Endometrial microvascular endothelial cells (primary cell): ENCODE results near the gene TRIM22. TPM values are rescaled to one million over a fixed set of nuclear protein-coding genes. Genes with fewer than 3 reads are reported as not detected.
"Not testable (repeated sequence)": the region's sequence is repeated elsewhere in the genome, so short reads cannot be mapped to it uniquely, and the experiment has no call there.

Source experiments
- in situ Hi-C: cut with HindIII; loops from 2 replicates; pipeline ENCODE4 v1.10.0; 2017; ENCODE audit warnings: low sequenced_read_pairs, low pct_unique_long_range_greater_than_20kb; ENCODE audit errors: inconsistent ontology term
- total RNA-seq: library from RNA; depleted of rRNA; stranded (reverse); fragments of >200 nt; gene quantifications from one replicate; pipeline ENCODE4 v1.2.3, GENCODE V29; 2015; ENCODE audit errors: inconsistent ontology term

TRIM22 gene
- total RNA-seq, 1 donor from 2014 or later = 112 TPM

DNA sequence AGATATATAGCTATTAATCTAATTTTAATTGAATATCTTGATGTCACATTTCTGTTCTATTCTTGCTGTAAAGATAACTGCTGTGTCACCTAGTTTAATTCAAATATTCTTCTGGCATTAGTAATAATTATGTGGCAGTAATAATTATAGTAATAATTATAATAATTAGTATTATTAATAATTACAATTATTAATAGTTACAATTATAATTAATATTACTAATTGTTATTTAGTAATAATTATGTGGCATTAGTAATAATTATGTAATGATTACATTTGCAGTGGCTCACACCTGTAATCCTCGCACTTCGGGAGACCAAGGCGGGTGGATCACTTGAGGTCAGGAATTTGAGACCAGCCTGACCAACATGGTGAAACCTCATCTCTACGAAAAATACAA is 3.2 kb upstream of the TRIM22 start:
- in situ Hi-C loops = no loop called here

DNA sequence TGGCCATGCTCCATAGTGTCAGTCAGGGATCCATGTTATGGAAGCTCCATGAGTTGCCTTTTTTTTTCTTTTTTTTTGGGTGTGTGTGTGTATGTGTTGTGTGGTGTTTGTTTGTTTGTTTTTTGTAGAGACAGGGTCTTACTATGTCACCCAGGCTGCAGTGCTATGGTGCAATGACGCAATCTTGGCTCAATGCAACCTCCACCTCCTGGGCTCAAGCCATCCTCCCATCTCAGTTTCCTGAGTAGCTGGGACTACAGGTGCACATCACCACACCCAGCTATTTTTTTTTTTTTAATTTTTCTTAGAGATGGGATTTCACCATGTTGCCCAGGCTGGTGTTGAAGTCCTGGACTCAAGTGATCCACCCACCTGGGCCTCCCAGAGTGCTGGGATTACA is 1.1 kb upstream of the TRIM22 start:
- in situ Hi-C loops = no loop called here

DNA sequence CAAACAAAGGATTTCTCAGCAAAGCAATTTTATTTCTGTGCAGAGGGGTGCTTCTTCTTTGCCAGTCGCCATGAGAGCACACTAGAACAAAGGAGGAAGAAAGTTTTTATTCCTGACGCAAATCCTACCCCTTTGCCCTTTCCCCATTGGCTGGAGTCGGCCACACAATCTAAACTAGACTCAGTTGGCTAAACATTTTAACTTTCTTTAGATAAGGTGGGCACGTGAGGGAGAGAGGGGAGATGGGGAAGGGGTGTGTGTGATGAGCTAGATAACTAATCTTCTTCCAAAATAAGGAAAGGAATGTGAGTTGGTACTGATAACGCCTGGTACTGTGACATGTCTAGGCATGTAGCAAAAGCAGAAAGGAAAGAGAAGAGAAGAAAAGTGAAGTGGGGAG is 626 bp downstream of the TRIM22 start:
- in situ Hi-C loops = no loop called here

DNA sequence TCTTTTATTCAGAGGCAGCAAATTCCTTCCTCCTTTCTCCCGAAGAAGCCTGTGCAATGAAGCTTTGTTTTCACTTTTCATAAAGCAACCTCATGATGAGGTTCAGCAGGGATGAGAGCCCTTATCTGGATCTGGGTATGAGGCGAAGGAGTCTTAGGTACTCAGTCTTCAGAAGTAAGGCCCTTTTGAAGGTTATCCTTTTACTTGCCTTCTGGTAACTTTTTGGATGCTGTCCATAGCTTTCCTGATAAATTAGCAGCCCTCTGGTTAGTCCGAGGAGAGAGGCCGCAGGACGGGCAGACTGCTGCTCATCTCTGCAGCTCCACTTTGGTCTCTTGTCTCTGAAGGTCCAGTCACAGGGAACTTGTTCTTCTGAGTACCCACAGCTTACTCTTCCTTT is 1.1 kb downstream of the TRIM22 start:
- in situ Hi-C loops = no loop called here

DNA sequence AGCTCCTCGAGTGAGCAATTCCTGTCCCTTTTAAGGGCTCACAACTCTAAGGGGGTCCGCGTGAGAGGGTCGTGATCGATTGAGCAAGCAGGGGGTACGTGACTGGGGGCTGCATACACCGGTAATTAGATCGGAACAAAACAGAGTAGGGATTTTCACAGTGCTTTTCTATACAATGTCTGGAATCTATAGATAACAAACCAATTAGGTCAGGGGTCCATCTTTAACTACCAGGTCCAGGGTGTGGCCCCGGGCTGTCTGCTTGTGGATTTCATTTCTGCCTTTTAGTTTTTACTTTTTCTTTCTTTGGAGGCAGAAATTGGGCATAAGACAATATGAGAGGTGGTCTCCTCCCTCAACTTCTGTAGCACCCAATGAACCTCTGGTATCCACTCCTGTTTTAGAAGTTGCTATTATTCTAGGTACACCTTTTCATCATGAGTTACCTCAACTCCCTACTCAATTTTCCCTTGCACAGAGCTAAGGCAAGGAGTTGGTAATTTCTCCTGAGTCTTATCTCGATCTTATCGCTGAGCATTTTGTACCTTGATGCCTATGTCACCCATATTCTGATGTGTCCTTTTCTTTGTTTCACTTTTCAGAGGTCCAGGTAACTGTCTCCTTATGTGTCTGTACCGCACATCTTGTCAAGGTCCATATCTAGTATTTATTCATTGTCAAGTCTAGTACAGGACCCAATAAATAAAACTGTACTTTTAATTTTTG is 1.8 kb downstream of the TRIM22 start:
- in situ Hi-C loops = not testable (repeated sequence)

DNA sequence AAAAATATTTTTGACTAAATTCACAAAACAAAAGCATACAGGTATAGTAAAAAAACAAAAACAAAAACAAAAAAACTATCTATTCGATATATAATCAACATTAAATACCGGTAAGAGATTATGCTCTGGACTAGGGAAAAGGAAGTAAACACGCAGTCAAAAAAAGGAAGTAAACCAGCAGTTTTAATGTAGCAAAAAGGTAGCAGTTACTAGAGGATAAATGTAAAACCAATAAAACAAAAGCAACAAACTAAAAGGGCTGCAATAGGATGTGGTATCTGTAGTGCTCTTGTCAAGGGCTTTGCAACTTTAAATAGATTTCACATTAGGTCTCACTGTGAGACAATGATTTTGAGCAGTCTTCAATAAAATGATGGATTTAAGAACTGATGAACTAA is 2.4 kb downstream of the TRIM22 start:
- in situ Hi-C loops = no loop called here

DNA sequence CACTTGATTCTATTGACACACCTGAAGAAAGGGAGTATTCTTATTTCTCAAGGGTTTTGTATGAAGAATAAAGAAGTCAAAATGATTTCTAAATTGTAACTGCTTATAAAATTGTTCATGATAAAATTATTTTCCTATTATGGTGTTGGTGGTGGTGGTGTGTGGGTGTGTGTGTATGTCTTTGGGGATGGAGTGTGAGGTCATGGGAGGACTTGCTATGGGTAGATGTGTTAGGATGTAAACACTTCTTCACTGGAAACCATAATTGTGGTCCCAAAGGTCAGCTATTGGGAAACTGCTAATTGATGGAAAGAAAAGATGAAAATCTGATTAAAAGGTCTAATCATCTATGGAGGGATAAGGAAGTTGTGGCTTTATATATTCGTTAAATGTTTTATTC is 5.1 kb downstream of the TRIM22 start:
- in situ Hi-C loops = no loop called here

DNA sequence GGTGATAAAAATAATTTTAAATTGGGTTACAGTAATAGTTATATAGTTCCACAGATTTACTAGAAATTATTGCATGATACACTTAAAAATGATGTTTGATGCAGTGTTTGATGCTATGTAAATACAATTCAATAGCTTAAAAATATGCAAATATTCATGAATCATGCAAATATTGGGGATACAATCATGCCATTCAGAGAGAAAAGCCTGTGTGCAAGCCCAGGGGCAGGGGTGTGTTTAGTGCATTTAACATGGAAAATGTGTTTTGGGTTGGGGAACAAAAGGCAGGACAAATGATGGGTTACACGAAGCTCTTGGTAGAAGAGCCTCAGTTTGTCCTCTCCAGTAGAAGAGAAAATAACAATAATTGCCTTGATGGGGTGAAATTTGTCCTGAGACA is 6.0 kb downstream of the TRIM22 start:
- in situ Hi-C loops = no loop called here

DNA sequence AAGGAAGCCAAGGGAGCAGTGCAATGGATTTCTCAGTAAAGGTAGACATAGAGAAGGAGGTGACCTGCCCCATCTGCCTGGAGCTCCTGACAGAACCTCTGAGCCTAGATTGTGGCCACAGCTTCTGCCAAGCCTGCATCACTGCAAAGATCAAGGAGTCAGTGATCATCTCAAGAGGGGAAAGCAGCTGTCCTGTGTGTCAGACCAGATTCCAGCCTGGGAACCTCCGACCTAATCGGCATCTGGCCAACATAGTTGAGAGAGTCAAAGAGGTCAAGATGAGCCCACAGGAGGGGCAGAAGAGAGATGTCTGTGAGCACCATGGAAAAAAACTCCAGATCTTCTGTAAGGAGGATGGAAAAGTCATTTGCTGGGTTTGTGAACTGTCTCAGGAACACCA is 6.6 kb downstream of the TRIM22 start:
- in situ Hi-C loops = no loop called here

DNA sequence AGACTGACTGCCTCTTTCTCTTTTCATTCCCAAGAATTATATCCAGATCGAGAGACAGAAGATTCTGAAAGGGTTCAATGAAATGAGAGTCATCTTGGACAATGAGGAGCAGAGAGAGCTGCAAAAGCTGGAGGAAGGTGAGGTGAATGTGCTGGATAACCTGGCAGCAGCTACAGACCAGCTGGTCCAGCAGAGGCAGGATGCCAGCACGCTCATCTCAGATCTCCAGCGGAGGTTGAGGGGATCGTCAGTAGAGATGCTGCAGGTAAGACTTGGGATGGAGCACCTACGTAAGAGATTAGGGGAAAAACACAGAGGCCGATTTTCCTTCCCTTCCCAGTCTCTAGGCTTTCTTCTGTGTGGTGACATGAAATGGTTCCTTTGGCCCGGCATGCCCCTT is 8.7 kb downstream of the TRIM22 start:
- in situ Hi-C loops = no loop called here

DNA sequence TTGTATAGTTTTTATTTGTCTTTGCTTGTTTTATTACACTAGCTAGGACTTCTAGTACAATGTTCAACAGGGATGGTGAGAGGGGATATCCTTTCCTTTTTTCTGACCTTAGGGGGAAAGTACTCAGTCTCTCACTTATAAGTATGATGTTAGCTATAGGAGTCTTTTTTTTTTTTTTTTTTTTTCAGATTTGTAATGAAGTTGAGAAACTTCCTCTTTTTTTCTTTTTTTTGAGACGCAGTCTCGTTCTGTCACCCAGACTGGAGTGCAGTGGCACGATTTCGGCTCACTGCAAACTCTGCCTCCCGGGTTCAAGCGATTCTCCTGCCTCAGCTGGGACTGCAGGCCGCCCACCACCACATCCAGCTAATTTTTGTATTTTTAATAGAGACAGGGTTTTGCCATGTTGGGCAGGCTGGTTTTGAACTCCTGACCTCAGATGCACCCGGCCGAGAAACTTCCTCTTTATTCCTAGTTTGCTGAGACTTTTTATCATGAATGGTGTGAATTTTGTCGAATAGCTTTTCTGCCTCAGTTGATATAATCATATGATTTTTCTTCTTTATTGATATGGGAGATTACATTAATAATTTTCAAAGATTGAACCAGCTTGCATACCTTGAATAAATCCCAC is 10.9 kb downstream of the TRIM22 start:
- in situ Hi-C loops = no loop called here

DNA sequence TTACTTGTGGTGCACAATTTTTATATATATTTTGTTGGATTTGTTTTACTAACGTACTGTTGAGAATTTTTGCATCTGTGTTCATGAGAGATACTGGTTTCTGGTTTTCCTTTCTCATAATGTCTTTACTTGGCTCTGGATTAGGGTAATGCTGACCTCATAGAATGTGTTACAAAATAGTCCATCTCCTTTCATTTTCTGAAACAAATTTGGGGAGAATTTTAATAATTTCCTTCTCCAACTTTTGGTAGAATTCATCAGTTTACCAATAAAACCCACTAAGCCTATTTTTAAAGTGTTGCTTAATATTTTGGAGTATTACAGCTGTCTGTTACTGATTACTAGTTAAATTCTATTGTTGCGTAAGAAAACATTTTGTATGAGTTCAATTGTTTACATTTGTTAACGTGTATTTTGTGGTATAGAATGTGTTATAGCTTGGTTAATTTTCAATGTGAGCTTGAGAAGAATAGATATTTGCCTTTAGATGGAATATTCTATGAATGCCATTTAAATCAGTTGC is 11.5 kb downstream of the TRIM22 start:
- in situ Hi-C loops = no loop called here

DNA sequence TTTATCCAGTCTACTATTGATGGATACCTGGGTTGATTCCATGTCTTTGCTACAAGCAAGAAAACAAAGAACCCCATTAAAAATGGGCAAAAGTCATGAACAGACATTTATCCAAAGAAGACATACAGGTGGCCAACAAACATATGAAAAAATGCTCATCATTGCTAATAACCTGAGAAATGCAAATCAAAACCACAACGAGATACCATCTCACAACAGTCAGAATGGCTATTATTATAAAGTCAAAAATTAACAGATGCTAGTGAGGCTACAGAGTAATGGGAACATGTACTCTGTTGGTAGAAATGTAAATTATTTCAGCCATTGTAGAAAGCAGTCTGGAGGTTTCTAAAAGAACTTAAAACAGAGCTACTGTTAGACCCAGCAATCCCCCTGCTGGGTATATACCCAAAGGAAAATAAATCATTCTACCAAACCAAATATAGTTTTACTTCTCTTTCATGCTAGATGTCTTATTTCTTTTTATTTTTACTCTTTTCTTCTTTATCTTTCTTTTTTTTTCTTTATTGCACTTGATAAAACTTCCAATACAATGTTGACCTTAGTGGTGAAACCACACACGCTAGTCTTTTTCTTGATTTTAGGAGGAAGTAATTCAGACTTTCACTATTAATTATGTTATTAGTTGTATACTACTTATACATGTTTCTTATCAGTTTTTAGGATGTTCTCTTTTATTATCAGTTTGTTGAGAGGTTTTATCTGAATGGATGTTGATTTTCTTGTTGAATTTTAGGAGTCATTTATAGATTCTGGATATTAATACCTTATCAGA is 14.3 kb downstream of the TRIM22 start:
- in situ Hi-C loops = no loop called here

DNA sequence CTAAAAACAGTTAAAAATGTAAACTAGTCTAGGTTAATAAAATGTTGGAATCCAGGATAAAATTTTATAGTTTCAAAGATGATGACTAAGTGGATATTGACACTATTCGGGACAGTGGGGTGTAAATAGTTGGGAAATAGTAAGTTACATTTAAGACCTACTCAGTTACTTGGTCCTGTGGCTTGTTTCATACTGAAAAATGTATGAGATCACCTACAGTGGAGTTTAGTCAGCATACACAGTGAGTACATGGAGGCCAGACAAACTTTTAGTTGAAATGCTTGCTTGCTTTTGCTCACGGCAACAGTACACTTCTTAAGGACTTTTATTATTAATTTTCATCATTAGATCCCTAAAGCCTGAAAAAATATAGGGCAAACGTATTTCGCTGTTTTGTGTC is 16.1 kb downstream of the TRIM22 start:
- in situ Hi-C loops = no loop called here

DNA sequence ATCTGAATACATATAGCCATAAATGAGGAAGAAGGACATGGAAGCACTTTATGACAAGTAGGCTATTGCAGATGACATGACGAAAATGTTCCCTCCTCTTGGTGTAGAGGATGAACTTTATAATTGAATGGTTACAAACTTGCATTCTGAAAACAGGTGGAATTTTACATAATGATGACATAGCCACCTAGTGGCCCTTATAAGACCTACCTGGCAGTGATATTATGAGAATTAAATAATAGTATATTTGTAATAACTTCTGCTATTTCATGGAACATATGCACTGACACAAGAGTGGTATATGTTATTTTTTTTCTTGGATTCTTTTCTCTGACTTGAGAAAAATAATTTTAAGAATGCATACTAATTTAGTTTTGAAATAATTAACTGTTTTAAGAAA is 22.9 kb downstream of the TRIM22 start:
- in situ Hi-C loops = no loop called here

DNA sequence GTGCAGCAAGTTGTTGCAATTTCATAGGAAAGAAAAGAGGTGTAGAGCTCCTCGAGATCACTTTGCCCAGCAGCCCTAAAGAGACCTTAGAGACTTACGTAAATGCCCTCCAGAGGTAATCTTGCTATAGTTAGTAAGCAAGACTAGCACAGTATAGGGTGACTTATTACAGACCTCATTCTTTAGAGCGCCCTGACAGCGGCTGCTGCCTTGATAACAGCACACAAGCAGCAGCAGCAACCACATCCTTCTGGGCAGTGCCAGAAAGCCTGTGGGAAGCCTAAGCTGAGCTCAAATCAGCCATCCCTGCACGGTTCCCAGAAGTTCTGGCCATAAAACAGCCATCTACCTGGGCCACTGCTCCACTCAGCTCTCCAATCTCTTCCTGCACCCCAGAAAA is 24.1 kb downstream of the TRIM22 start:
- in situ Hi-C loops = no loop called here

DNA sequence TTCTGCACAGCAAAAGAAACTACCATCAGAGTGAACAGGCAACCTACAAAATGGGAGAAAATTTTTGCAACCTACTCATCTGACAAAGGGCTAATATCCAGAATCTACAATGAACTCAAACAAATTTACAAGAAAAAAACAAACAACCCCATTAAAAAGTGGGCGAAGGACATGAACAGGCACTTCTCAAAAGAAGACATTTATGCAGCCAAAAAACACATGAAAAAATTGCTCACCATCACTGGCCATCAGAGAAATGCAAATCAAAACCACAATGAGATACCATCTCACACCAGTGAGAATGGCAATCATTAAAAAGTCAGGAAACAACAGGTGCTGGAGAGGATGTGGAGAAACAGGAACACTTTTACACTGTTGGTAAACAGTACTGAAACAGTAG is 26.9 kb downstream of the TRIM22 start:
- in situ Hi-C loops = not testable (repeated sequence)

DNA sequence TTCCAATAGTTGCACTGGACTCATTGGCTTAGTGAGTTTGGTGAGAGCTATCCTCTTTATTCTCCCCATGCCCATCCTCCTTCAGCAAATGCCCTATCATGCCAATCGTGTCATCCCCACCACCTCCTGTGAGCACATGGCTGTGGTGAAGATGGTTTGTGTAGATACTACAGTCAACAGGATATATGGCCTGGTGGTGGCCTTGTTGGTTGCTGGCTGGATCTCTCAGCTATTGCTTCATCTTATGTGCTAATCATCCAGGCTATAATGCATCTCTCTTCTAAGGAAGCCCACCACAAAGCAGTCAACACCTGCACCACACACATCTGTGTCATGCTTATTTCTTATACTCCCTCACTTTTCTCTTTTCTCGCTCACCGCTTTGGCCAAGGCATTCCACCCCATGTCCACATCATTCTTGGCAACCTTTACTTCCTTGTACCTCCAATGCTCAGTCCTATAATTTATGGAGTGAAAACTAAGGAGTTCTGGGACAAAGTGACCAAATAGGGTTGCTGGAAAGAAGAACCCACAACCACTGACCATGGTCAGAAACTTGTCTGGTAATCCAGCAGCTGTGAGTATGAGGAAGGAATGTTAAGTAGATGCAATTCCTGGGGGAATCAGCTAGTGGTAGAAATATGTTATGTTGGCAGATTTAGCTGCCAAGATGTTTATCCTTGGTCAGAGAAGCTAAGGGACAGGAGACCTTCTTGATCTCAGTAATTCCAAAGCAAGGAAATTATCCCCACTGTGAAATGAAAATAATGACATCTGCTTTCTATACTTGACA is 30.3 kb downstream of the TRIM22 start:
- in situ Hi-C loops = no loop called here

DNA sequence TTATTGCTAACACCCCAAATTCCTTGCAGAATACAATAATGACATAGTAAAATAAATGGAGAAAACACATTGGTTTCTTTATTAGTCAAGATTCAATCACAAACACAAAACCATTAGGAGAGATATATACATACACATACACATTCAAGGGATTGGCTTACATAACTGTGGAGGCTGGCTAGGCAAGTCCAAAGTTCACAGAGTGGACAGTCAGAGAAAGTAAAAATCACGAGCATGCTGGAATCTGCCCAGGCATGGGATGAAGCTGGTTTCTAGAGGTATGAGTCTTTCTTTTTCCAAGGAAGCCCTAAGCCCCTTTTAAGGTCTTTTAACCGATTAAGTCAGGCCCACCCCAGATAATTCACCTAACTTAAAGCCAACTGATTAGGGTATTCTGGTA is 33.0 kb downstream of the TRIM22 start:
- in situ Hi-C loops = no loop called here
